NCI-H1105 (cell line): ENCODE data around the gene KIF5C.

ENCODE experiments used
- DNase-seq: peaks from one replicate; lab custom pipeline; 2025; lab: John Stamatoyannopoulos, UW

The KIF5C gene

DNA sequence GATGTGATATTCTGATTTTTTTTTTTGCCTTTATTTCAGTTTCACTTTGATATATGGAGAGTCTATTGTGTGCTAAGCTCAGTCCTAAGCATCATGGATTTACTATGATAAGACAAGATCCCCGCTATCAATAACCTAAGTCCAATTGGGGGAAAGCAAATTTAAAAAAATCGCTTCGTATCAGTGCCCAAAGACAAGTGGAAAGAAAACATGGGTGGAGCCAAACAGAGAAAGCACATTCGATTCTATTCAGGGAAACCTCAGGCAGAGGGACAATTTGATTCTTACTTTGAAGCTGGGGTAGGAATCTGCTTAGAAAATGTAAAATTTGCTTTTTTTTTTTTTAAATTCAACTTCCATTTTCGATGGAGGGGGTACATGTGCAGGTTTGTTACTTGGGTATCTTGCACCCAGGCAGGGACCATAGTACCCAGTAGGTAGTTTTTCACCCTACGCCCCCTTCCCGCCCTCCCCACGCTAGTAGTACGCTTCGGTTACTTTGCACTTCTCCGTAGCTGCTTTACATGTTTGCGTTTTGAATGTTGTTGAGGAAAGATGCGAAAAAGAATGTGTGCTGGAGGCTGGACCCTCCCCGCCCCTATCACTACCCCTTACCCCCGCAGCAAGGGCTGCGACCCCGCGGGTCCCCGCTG, 12.4 kb downstream of the KIF5C start:
- peak; percentile 21 for DNase-seq

DNA sequence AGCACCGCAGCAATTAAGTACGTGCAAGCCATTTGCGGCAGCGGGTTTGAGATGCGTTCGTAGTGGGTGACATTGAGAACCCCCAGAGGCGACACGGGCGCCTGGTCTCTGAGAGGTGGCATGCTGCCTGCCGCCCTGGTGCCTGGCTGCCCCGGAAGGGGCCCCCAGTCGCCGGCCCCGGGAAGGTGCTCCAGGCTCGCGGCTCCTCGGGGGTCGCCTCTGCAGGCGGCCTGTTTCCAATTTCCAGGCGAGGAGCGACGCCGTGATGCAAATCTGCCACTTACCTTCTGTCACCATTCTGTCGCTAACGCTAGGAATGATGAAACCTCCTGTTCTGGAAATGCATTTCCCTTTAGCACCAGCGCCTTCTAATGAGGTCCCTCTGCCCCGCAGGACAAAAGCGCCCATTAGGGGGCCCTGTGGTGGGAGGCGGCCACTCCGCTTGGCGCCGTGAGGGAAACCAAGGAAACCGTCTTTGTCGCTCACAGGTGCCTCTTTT, 13.0 kb downstream of the KIF5C start:
- DNase-seq: peak; percentile 49

DNA sequence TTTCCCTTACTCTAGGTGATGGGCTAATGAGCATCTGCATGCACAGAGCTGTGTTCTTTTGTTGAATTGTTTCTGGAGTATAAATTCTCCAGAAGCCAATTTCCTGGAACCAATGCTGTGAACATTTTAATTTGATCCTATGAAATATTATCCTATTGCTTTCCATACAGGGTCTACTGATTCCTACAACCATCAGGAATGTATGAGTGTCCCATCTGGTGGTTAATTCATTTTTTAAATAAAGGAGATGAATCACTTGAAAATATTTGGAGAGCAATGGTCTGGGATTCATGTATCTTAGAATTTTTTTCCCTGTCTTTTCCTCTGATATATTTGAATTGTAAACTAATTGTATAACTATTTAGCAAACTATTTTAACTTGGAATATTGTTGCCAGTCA, 14.0 kb downstream of the KIF5C start:
- no peak for DNase-seq

DNA sequence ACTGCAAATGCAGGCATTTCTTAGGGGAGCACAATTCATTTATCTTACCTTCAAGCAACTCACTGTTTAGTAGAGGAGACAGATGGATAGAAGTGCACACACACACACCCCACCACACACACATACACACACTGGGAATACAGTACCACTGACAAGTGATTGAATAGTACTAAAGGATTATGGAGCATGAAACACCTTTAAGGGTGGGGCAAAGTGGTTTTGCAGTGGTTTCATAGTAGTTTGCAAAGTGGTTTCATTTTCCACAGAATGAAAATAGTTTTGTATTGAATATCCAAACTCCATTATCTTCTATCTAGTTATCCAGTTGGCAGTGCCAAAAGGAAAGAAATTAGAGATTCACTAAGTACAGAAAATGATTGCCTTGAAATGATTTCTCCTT, 18.9 kb downstream of the KIF5C start:
- no peak for DNase-seq

DNA sequence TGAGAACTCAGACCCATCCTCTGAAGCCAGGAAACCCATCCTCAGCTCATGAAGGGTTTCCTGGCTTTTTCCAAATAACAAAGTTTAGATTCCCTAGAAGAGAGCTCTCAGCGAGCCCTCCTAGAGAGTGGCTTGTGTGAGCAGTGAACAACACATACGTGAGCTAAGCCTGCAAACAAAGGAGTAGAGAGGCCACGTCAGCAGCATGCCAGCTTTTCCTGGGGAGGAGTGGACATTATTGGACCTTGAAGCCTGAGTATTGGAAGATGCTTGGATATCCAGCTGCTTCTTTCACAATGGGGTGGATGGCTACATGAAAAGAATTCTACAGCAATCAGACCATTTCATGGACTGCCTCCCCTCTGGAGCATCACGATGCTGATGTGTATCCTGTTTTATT, 21.1 kb downstream of the KIF5C start:
- DNase-seq: no peak

DNA sequence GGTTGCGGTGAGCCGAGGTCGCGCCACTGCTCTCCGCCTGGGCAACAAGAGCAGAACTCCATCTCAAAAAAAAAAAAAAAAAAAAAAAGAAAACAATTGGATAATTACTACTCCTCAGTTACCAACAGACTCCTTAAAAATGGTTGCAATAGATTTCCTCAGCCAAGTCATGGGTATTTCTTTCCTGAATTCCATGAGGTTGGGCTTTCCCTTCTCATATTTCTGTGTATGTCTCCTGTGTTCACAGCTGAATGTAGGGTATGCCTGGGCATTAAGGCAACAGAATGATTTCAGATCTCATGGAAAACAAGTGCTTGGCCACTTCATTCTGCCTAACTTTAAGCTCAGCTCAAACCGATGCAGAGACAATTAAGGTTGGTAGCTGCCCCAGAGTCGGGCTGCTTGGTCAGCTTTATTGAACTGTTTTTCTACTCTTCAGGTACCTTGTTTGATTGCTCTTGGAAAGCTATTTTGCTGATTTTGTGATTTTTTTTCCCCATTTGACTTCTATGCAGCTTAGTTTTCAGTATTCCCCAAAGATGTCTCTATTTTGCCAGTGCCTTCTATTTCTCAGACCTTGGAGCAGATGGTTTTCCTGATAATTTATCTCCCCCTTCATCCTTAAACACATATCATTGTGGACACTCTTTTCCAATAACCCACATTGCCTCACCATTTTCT, 24.8 kb downstream of the KIF5C start:
- DNase-seq: no peak

DNA sequence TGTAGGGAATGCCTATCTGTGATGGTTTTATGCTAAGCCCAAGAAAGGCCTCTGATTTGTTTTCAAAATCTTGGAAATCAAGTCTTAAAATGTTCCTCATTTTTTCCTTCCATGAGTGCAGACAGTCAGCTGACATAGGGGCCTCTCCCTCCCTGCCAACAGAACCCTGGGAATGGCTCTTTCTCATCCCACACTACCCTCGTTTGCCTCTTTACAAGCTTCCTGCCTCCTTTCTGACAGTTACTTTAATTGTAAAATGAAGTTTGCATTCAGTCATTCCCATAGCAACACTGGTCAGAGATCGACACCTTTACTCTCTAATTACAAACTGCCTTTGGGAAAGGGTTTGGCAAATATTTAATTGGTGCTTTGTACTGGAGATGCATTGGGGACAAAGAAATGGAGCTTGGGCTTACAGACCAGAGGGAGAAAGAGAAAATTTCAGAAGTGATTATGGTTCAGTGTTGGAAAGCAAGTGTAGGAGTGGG, 25.4 kb downstream of the KIF5C start:
- DNase-seq: peak; percentile 37

DNA sequence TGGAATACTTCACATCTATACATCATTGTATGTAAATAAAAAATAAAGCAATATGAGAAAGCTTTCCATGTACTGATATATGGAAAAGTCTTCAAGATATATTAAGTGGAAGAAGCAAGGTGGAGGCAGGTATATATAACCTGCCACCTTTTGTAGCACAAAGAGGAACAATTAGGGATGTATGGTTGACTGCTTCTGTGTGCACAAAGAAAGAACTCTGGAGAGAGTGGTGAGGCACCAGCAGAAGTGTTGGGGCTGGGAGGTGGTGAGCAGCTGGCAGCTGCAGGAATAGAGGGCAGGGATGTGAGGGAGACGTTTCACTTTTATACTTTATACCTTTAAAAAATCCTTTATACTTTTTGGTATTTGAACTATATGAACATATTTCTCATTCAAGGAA, 26.1 kb downstream of the KIF5C start:
- peak; percentile 70 for DNase-seq

DNA sequence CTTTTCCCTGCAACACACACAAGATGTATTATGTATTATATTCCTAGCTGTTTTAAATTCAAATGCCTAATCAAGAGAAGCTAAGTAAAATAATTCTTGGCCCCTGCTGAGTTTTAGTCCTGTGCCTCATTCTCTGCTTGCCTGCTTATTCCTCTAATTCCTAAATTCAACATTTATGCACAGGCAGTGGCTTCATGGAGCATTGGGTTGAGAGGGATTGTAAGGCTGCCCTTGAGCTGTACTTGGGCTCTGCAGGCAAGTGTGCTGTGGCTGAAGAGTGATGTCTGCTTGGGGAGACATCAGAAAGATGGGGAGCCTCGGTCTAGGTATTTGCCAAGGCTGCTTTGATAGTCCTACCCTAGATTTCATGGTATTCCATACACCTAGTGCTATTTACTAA, 27.8 kb downstream of the KIF5C start:
- no peak for DNase-seq

DNA sequence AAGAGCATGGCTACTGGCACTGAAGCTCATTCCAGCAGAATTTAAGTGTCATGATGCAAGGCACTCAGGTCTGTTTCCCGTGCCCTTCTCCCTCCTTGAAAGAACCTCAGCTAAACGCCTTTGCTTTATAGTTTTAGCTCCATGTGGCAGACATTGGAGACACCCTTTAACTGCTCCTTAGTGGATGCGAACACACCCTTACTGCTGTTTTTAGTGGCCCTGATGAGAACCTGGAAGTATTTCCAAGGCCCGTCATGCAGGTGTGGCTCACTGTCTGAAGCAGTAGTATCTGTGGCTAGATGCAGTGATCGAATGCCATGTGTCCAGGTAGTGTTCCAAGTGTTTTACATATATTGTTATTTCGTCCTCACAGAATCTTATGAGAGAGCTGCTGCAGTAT, 28.3 kb downstream of the KIF5C start:
- DNase-seq: no peak

DNA sequence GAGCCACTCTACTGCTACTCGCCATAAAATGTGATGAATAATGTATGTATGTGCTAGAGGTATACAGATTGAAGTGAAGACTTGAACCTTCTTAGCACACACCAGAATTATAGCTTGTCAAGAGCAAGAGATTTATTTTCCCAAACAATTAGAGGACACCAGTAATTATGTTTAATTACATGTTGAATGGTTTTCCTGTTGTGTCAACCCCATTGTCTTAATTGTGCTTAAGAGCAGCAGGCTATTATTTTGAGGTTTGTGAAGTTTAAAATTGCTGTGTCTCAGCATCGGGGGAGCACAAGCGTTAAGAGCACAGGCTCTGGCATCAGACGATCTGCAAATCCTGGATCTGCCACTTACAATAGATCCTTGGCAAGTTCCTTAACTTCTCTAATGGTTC, 29.0 kb downstream of the KIF5C start:
- peak; percentile 68 for DNase-seq

DNA sequence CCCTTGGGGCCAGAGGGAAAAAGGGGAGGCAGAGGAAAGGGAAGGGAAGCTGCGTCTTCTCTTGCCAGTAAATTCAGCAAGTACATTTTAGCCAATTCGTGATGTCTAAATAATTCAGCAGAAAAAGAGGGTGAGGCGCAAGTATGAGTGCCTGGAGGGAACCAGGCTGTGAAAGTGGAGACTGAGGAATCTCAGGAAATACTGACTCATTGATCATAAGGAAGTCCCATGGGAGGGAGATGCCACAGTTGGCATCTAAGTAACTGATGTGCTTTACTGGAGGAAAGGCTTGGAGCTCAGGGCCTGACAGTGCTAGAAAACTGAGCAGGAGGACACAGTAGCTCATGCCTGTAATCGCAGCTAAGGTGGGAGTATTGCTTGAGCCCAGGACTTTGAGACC, 31.1 kb downstream of the KIF5C start:
- DNase-seq: no peak

DNA sequence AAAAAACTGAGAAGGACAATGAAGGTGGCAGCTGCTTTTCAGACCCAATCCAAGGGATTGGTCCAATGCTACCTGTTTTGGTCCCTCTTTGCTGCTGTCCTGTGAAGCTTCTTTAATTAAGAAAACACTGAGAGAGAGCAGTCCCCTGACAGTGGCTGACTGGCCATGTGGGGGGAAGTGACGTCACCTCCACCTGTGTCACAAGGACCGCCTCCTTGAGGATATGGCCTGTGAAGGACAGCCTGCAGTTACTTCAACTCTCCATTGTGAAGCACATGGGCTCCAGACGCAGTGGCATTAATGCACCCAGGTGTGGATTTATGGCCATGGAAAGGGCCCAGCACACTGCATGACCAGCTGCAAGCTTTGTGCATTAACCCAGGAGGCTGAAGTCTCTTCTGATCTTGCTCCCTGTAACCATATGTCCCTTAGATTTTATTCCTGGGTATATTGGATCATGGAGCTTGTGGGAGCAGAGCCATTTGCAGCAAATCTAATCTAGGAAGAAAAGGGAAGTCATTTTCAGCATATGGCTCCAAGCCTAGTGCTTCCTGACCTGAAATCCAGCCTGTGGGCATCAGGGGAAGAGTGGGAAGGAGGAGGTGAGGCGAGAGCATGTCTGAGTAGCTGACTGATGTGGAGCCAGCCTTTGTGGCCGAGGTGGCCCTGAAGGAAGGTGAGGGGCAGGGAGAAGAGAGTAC, 32.2 kb downstream of the KIF5C start:
- no peak for DNase-seq

DNA sequence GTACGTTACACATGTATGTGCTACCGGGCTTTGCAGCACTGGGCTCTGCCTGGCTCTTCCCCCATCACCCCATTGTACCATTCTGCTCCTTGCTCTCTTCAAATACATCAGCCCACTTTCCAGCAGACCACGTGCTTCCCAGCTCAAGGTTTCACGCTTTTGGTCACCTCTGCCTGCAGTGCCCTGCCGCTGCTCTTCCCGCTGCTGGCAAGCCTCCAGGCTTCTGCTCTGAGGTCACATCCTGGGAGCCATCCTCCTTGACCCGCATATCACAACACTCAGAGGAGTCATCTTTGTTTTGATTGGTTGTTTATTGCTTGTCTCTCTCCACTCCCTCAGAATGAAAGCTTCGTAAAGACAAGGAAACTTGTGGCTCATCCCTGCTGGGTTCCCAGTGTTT, 34.1 kb downstream of the KIF5C start:
- no peak for DNase-seq

DNA sequence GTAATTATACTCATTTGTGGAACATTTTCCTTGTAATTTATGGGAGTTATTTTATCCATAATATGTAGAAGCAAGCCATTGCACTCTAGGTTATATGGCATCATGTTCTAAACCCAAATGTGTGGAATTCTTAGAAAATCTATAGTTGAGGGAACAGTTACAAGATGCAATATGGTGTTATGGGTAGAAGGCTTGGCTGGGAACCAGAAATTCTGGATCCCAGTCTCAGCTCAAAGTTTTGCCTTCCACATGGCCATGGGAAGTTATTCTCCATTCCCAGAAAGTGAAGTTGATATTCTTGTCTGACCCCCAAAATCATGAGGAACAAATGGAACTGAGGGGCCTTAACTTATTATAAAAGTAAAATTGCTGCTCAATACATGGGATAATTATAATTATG, 38.0 kb downstream of the KIF5C start:
- DNase-seq: no peak

DNA sequence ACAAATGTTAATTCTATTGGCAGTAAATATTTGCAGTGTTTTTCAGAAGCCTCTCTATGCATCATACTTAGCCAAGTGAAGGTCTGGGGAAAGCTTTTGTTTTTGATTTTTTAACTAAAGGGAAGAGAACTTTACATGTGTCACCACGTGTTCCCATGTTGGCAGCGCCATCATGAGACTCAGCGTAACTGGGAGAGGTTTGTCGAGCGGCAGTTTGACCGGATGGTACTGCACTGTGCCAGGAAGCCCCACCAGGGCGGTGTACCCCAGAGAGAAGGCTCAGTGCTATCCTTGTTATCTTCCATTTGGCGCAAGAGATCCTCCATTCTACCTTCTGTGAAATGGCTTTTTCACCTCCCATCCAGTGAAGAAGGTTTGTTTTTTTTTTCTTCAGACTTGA, 38.5 kb downstream of the KIF5C start:
- no peak for DNase-seq

DNA sequence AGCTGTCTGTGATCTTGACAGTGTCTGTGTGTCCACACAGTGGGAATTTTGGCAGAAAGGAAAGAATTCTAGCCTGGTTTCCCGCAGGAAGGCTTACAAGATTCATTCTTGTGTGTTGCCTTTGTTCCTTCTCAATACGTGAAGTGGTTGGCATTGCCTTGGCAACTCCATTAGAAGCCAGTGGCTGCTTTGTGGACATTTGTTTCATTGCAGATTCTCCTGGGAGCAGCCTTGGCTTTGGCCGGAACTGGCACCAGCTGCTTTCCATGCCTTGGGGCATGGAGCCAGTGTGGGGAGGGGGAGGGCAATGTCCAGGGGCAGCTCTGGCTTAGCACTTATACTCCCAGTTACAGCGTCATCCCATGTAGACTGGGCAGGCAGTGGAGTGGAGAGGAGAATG, 39.4 kb downstream of the KIF5C start:
- peak; percentile 50 for DNase-seq

DNA sequence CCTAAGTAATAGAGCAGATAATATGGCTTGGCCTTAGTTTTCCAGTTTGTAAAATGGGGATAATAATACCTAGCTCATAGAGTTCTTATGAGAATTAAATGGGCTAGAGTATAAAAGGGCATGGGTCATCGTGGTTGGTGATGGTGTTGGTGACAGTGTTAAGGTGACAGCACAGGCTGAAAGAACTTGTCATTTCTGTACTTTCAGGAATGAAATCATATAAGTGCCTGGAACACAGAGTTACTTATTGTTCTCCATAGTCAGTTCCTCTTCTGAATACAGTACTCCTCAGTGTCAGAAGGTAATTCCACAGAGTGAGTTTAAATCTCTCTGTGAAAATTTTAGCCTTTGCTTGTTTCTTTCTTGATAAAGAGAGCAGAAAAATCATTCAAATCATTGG, 42.4 kb downstream of the KIF5C start:
- no peak for DNase-seq

DNA sequence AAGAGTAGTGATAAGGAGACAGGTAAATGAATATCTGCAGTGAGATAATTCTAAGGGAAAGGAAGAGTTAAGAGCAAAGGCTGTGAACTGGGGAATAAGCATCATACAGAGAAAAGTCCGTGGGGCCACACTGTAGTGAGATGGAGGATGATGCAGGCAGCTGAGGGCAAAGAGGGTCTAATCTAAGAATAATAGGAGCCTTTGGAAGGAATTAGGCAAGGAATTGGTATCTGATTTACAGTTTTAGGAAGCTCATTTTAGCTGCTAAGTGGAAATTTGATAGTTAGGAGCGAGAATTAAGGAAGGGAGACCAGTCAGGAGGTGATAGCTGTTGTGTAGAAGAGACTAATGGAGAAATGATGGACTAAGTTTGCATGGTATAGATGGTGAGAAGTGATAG, 43.5 kb downstream of the KIF5C start:
- no peak for DNase-seq

DNA sequence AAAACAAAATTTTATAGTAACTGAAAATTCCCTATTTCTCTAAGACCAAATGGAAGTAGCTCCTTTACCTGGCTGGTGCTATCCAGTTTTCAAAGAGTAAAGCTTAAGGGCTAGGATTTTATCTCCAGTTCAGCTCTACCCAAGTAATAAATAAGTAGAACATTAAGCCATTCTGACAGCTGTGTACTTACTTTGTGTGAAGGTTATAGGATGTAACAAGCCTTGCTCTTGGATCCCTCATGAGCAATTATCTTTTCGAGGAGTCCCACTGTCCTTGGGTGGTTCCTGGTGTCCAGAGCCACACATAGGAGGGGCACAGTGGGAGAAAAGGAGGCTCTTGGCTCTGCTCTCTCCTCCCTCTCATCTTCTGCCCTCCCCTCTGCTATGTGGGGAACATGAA, 45.5 kb downstream of the KIF5C start:
- no peak for DNase-seq

DNA sequence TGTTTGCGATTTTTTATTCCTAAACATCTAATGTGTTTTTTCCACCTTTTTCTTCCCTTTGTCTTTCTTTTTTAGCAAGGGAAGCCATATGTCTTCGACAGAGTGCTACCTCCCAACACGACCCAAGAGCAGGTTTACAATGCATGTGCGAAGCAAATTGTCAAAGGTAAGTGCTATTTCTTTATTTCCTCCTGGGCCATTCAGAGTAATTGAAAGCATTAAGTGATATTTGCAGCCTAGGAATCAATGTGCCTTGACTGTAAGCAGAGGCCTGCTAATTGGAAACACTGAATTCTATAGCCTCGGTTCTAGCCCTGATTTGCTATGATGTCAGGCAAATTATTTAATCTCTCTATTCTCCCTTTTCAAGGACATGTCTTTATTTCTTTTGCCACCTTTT, 47.0 kb downstream of the KIF5C start:
- DNase-seq: no peak

DNA sequence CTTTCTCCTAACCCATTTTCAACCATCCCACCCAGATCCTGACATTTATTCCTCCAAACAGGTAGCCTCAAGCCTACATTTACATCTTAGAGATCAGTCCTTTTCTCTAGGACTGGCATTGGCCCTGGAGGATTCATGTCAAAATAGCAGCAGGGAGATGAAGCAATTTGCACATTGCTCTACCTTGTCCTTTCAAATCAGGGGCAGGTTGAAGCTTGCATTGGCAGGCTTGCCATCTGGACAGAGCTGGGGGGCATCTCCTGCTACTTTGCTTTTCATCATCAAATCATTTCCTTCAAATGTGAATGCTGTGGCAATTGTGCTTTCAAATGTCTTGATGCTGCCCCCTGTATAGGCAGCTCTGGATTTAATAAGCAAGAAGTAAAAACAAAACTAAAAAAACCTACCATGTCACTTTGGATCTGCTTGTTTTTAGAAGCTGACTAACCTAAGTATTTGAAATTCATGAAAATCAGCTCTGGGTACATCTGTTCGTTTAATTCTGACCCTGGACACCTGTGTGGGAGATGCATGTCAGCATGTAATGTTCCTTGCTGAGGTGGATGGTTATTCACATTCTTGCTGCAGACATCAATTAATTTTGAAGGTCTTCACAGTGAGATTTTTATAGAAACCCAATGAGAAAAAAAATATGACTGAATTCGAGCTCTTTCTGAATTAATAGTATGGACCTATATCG, 47.9 kb downstream of the KIF5C start:
- peak; percentile 24 for DNase-seq
